HG02938 (cell line): ENCODE measurements around the gene ENOX1.

Experiments
- ATAC-seq: cut with Tn5 transposase; IDR thresholded peaks from one replicate; pipeline ENCODE4 v1.9.1; 2021; ENCODE audit warnings: mild to moderate bottlenecking, moderate library complexity; ENCODE audit not compliant: unreplicated experiment

The ENOX1 gene

DNA sequence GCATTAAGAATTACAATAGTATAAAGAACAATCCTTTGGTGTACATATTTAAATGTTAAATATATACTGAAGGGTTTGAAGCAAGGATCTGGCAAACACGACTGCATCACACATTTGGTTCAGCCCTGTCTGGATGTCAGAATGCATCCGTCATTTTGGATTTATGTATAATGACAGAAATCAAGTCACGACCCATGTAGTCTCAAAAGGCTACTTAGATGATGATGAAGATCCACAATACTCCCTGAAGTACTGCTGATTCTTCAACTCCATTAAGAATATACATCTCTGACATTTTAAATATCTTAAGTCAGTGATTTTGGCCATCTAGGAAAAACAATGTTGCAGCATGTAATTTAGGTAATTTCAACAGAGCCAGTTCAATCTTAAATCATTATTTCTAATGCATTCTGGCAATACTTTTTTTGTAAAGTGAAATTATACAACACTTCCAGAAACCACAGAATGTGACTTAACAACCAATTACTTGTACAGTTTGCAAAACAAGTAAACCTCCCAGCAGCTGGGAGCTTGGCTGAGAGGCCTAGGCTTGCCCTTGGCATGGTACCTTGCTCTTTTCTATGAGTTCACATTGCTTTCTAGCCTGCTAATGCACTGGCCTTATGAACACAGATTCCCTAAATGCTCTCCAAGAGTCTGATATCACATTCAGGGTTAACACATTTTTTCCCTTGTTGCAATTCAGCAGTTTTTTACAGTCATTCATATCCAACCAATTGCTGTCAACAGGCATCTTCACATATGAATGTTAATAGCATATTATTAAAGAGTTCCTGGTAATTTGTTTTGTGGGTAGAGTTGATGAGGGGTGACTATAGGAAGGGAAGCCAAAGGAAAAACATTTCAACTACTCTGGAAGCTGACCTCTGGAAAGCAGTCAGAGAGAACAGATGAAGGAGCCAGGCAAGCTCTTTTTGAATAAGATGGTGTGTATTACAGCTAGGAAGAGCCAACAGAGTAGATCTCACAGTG lies 175.2 kb downstream of the ENOX1 start:
- ATAC-seq = no peak

GRCh38 chr13:43608400-43609137 lies 178.2 kb downstream of the ENOX1 start:
- no peak for ATAC-seq

DNA sequence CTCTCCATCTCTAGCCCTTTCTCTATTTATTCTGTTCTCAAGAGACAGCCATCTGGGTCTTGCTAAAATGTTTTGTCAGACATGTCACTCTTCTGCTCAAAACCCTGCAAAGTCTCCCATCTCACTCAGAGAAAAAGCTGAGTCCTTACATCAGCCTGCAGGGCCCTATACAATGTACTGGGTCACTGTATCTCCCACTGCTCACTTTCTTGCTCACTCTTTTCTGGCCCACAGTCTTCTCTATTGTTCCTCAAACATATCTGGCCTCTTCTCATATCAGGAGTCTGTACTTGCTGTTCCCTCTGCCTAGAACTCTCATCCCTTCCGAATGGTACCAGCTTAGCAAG lies 189.2 kb downstream of the ENOX1 start:
- ATAC-seq = no peak

GRCh38 chr13:43596924-43597598 lies 189.7 kb downstream of the ENOX1 start:
- no peak for ATAC-seq

DNA sequence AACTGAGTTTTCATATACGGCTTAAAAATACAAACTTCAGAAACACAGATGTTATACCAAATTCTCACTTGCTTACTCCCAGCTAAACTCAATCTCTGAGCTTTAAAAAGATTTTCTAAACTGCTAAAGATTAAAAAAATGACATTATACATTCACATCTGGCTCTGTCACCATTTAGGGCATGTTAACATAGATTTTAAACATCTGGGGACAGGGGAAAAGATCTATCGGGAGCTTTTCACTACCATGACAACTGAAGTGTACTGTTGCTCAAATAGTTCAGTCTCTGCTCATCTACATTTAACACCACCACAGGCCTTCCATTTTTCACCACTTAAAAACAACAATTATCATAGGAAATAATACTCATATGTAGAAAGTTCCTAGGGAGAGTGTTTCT lies 190.8 kb downstream of the ENOX1 start:
- no peak for ATAC-seq

DNA sequence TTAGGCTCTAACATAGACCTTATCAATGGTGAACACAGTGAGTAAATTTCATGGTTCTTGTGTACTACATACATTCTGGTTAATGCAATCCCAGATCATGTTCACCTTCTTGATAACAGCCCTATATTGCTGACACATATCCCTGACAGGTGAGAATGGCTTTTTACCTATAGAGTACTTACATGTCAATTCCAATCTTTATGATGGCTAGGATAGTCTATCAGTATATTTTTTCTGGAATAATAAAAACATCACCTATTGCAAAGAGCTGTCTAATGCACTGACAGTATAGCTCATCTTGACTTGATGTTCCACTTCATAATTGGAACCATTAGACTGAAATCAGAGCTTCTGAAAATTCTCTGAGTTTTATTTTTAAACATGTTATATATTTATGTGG lies 199.4 kb downstream of the ENOX1 start:
- ATAC-seq = no peak

GRCh38 chr13:43584751-43585150 lies 202.0 kb downstream of the ENOX1 start:
- no peak for ATAC-seq

DNA sequence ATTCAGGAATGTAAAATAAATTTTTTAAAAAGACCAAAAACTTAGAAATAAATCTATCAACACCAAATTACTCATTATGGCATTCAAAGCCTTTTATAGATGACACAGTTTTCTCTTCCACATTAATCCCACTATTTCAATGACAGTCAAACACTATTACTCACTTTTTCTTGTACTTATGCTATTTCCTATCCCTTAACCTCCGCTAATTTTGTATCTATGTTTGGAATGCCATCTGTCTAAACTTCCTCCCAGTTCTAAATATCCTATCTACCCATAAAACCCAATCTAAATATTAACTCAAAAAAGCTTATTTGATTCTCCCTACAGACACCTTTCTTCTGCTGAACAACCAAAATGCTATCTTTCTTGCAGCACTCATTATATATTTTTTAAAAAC lies 203.5 kb downstream of the ENOX1 start:
- ATAC-seq = no peak

- ATAC-seq = no peak
Observed at GRCh38 chr13:43580280-43580679, 206.5 kb downstream of the ENOX1 start.

DNA sequence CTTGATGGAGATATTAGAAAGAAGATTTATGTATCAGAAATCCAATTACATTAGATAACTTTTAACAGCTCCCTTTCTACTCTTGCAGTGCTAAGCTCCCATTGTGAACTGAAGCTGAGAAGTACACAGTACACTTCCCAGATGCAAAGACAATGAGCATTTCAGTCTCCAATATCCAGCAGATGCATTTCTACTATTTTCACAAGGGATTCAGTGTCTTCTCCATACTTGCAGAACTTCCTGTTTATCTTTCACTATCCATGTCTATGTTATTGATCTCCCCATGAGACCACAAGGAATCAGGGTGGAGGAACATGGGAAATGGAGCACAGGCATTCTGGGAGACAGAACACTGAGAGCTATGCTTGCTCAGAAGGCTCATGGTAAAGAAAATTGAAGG lies 207.5 kb downstream of the ENOX1 start:
- no peak for ATAC-seq

DNA sequence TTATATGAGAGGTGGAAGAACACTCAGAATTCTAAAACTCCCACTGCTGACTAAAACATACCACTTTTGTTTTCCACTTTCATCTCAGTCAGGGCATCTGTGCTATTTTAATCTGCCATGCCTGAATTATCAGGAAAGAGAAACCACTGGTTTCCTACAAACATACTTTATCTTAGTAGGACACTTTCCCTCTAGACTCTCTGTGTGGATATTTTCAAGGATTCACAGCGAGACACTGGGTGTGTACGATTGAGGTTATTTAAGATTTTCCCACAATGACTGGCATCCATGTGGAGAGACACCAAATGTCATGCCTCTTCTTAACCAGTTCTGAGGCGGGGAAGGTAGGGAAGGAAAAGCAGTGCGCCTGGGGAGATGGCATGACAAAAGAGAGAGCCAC lies 212.2 kb downstream of the ENOX1 start:
- no peak for ATAC-seq

DNA sequence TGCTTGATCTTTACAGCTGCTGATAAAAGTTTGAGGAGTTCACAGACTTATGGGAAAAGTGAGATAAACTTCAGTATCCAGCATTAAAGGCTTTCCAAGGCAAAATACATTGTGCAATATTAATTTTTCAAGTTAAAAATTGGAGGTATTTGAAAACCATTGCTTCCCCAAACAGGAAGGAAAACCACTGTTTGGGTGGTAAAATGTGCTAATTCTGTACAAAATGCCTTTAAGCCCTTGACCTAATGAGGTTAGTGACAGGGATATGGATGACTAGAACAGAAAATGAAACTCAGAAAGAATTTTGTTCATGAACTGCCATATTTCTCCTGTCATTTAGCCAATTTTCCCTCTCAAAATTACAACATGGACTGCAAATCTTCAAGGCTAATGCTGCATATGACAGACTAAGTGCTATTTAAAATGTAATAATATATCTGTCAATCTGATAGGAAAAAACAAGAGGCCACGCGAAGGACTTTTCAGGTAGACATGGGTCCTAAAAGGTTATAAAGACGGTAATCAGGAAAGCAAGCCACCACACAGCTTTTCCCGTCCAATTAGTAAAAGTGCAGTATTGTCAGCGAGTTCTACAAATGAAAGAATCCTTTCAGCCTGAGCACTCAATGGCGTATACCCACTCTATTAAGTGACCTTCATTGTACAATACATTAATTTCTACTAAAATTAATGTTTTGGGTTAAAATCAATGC lies 212.8 kb downstream of the ENOX1 start:
- ATAC-seq = no peak

GRCh38 chr13:43573361-43573740 lies 213.4 kb downstream of the ENOX1 start:
- ATAC-seq = no peak

- ATAC-seq = no peak
Observed at GRCh38 chr13:43572656-43573360, 214.0 kb downstream of the ENOX1 start.

DNA sequence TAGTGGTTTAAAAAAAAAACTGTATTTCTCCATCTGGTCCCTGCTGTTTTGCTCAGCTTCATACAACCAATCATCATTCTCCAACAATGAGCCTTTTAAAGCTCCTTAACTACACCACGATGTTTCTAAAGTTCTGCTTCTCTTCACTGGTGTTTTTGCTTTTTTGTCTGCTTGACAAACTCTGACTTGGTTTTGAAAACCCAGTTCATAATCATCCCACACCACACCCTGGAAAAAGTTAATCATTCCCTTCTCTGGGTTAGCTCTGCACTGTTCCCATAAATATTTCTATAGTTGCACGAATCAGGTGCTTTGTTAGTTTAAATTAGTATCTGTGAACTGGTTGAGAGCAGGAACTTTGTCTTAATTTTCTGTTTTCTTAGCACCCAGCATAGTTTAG lies 217.1 kb downstream of the ENOX1 start:
- no peak for ATAC-seq

- ATAC-seq = no peak
Observed at GRCh38 chr13:43567608-43568007, 219.2 kb downstream of the ENOX1 start.

GRCh38 chr13:43564952-43565351 lies 221.8 kb downstream of the ENOX1 start:
- no peak for ATAC-seq

DNA sequence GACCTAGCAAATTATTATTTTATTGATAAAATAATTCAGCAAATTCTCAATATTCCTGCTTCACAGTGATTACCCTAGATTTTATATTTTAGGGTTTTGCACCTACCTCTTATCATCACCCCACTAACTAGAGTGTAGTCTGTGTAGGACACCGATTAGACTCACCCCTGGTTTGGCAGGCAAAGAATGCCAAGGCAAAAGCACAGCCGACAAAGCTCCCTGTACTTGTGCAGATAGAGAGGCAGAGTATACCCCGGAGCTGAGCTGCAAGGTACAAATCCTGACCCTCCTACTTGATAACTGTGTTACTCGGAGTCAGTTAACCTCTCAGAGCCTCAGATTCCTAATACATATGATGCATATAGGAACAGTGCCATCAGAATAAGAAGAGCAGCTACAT lies 225.7 kb downstream of the ENOX1 start:
- ATAC-seq = no peak

DNA sequence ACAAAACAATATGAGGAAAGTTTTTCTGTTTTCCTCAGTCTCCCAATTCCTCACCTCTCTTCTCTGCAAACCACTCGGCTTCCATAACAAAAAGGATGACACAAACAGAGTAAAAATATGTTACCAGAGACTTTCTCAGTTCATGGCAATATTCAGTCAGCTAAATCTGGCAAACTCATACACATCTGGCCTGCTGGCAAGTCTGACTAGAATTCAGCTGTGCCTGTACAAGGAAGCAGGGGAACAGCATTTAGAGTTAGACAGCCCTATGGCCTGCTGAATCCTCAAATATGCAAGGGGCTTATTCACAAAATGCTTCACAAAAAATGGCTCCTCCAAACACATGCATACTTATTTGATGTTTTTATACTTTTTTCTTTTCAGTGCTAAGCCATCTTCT lies 227.8 kb downstream of the ENOX1 start:
- no peak for ATAC-seq

DNA sequence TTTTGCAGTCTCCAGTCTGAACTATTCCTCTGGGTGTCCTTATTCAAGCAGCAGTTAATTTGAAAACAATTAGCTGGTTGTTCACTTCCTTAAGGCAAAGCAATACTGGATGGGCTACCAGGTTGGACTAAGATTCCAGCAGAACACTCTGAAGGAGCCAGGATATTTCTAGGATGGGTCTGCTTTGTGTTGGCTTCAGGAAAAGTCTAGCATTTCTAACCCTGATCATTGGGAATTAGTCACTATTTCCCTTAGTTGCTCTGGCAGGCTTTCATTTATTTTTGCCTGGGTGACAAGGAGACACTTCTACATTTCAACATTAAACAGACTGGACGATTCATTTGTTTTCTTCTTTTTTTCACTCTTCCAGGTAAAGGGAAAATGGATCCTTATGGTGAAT lies 228.4 kb downstream of the ENOX1 start:
- ATAC-seq = no peak
